Neutrophil (primary cell): Measurements from ENCODE around the gene PFKFB2.

Source experiments
- H3K27ac ChIP-seq: fragments of 200-600 bp; sonication (generic); 2 replicates; pipeline ENCODE4 v1.5.1; 2016; ENCODE audit warnings: mild to moderate bottlenecking, moderate library complexity
- H3K27me3 ChIP-seq: fragments of 200-600 bp; sonication (generic); 2 replicates; pipeline ENCODE4 v1.6.0; 2016; ENCODE audit warnings: mild to moderate bottlenecking
- H3K36me3 ChIP-seq: fragments of 200-600 bp; sonication (generic); 2 replicates; pipeline ENCODE4 v1.5.1; 2017
- H3K4me1 ChIP-seq, 2 experiments: fragments of 200-600 bp in 1 of 2; sonication (generic) in 1 of 2; 1 replicate in 1 of 2; 2 replicates in 1 of 2; pipeline versions ENCODE4 v1.5.1 to v1.6.1; 2013 to 2016; ENCODE audit warnings: low read depth in 1 of 2, low read length in 1 of 2, mild to moderate bottlenecking in 1 of 2, moderate library complexity in 1 of 2; ENCODE audit not compliant: control insufficient read depth in 1 of 2, insufficient read depth in 1 of 2
- H3K4me3 ChIP-seq, 2 experiments: fragments of 200-600 bp in 1 of 2; sonication (generic) in 1 of 2; 1 replicate in 1 of 2; 2 replicates in 1 of 2; pipeline ENCODE4 v1.5.1; 2013 to 2016; ENCODE audit warnings: low read depth in 1 of 2, low read length in 1 of 2, mild to moderate bottlenecking in 1 of 2, moderate library complexity in 1 of 2
- H3K9me3 ChIP-seq: fragments of 200-600 bp; sonication (generic); 2 replicates; pipeline ENCODE4 v1.5.1; 2016
- CTCF ChIP-seq: fragments of 200-600 bp; sonication (generic); IDR thresholded peaks from 2 replicates; pipeline ENCODE4 v1.5.1; 2016; ENCODE audit warnings: antibody characterized with exemption

The PFKFB2 gene

DNA sequence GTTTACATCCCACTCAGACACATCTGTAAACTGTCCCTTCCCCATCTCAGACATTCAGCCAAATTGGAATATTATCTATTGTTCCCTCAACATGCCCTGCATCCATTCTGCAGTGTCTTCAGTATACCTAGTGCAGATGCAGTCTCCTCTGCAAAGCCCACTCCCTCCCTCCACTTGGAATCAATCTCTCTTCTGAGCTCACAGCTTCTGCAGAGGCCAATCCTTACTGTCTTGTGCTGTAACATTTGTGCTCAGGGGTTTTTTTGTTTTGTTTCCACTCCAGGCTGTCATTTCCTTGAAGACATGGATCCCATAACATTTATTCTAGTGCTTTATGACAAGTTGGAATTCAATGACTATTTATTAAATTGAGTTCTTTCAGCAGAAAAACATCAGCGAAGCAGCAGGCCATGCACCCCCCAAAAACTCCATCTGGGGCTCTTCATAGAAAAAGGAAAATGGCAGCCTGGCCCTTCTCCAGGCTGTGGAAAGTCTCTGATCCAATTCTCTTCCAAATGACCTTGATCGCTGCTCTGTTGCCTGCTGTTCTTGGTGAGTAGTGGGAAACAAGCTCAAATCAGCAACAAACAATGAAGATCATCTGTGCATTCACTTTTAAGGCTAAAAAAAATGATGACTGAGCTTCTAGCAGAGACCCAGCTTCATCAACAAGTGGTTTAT lies 59.7 kb downstream of the PFKFB2 start:
- Histone ChIP-seq H3K4me3 (no peak overlapping the region), H3K36me3 (no peaks in the 10 kb centered on the region), H3K9me3 (no peaks in the 10 kb centered on the region)

GRCh38 chr1:207115269-207115668 lies 62.2 kb downstream of the PFKFB2 start:
- Histone ChIP-seq H3K27me3 (no peaks in the 10 kb centered on the region), H3K9me3 (no peaks in the 10 kb centered on the region), H3K4me3 (no peak overlapping the region), H3K36me3 (no peaks in the 10 kb centered on the region), H3K4me1 (no peaks in the 10 kb centered on the region), H3K27ac (no peak overlapping the region)
- no peak for TF ChIP-seq CTCF

More for the DNA sequence above, 59.7 kb downstream of the PFKFB2 start:
- no peak for TF ChIP-seq CTCF
- H3K27me3 ChIP-seq: no peaks in the 10 kb centered on the region
- H3K27ac ChIP-seq: no peak overlapping the region
- no peaks in the 10 kb centered on the region for H3K4me1 ChIP-seq

DNA sequence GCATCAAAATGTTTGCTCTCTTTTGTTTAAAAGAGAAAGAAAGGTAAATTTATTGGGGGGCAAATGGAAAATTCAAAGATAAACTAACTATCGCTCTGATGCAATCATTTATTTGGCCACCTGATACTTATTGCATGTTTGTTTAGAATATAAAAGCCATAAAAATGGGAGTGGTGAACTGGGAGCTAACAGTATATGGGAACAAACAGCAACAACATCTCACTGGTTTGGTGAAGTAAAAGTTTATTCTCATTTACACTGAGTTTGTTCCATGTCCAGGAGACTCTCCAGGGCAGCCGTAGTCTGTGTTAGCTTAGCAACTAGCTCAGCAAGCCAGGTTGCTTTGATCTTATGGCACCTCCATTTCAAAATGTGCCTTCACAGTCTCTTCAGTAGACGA lies 71.3 kb downstream of the PFKFB2 start:
- no peaks in the 10 kb centered on the region for H3K36me3 ChIP-seq
- no peak overlapping the region for H3K27ac ChIP-seq
- no peaks in the 10 kb centered on the region for H3K4me1 ChIP-seq
- H3K27me3 ChIP-seq: no peaks in the 10 kb centered on the region
- H3K4me3 ChIP-seq: no peak overlapping the region
- H3K9me3 ChIP-seq: peaks cover 5% of the 10 kb centered on the region
- TF ChIP-seq CTCF: no peak

DNA sequence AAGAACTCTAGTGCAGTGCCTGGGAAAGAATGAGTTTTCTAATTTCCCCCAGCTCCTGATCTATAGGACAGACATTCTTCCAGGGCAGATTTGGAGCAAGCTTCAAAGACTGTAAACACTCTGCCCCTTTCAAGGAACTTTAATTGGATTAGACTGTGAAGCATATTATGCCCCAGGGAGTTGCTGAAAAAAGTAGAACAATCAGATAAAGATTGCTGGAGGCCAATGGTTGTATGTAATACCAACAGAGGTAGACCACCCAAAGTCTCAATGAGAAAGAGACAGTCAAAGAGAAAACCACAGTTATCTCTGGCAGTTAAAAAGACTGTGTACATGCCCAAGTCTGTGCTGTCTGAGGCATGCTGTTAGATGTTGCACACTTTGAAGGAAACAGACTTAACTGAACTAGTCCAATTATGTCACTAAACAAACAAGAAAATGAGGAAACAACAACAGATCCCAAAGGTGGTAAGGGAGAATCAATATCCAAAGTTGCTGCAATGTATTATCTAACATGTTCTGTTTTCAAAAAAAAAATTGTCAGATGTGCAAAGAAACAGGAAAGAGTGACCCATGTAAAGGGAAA lies 75.4 kb downstream of the PFKFB2 start:
- Histone ChIP-seq H3K27me3 (no peaks in the 10 kb centered on the region), H3K9me3 (peaks cover 5% of the 10 kb centered on the region), H3K4me1 (no peaks in the 10 kb centered on the region), H3K4me3 (no peak overlapping the region), H3K27ac (no peak overlapping the region), H3K36me3 (no peaks in the 10 kb centered on the region)
- TF ChIP-seq CTCF: no peak

DNA sequence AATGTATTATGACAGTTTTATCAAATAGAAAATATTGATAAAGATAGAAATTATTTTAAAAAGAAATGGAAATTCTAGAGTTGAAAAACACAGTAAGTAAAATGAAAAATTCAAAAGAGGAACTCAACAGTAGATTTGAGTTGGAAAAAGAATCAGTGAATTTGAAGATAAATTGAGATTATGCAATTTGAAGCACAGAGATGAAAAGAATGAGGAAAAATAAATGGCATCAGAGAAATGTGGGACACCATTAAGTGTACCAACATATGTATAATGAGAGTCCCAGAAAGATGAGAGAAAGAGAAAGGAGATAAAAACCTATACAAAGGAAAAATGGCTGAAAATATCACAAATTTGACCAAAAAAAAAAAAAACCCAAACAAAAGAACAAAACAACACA lies 76.0 kb downstream of the PFKFB2 start:
- Histone ChIP-seq H3K36me3 (no peaks in the 10 kb centered on the region), H3K27ac (no peak overlapping the region), H3K27me3 (no peaks in the 10 kb centered on the region), H3K9me3 (peaks cover 5% of the 10 kb centered on the region), H3K4me1 (peaks cover 2 to 3% of the 10 kb centered on the region in 2 experiments), H3K4me3 (no peak overlapping the region)
- TF ChIP-seq CTCF: no peak
